Thyroid gland (tissue), 4 donors: ENCODE data around the gene CACNA1S. TPM values are rescaled to one million over a fixed set of nuclear protein-coding genes. Genes with fewer than 3 reads are reported as not detected.

Experiments
- DNase-seq, 2 donors: peaks; one replicate each; pipeline ENCODE4 v3.0.0-alpha.2; 2019
- H3K27ac ChIP-seq, 3 donors: fragments of 200-600 bp; sonication (generic); 1 replicate in 2 of 3; 2 replicates in 1 of 3; pipeline ENCODE4 v1.5.1; 2016 to 2019; ENCODE audit warnings: mild to moderate bottlenecking in 1 of 3, moderate library complexity in 1 of 3
- H3K27me3 ChIP-seq: fragments of 200-600 bp; sonication (generic); one replicate; pipeline ENCODE4 v1.5.1; 2019
- H3K36me3 ChIP-seq, 2 donors: fragments of 200-600 bp; sonication (generic); one replicate each; pipeline ENCODE4 v1.5.1; 2016 to 2019
- H3K4me1 ChIP-seq, 2 donors: fragments of 200-600 bp; sonication (generic); one replicate each; pipeline ENCODE4 v1.5.1; 2017 to 2019
- H3K4me3 ChIP-seq, 3 donors: fragments of 200-600 bp; sonication (generic); replicated peaks in 1 of 3; 1 replicate in 2 of 3; 2 replicates in 1 of 3; pipeline ENCODE4 v1.5.1; 2016; ENCODE audit warnings: mild to moderate bottlenecking in 1 of 3
- H3K9me3 ChIP-seq: fragments of 200-600 bp; sonication (generic); one replicate; pipeline ENCODE4 v1.5.1; 2017
- POLR2A ChIP-seq, 2 donors: fragments of 450-650 bp; IDR thresholded peaks; one replicate each; pipeline ENCODE4 v1.6.1; 2017; ENCODE audit warnings: antibody characterized with exemption in 2 of 2, mild to moderate bottlenecking in 2 of 2, moderate library complexity in 1 of 2
- WGBS, 2 donors: methylation state at CpG; one replicate each; pipeline ENCODE4 v1.1.5; 2017; 5-methylcytosine and 5-hydroxymethylcytosine counted together
- intact Hi-C: fragments of 100-400 bp; cut with DNase I; formaldehyde crosslinking; loops from one replicate; pipeline ENCODE4 v1.15.1; 2023
- total RNA-seq, 4 donors: library from RNA; depleted of rRNA; stranded (reverse); fragments of >200 nt; gene quantifications; one replicate each; pipeline ENCODE4 v1.2.3, GENCODE V29; 2016
- TF ChIP-seq, protein P1 (sequence below), 6 experiments: fragments of 200-600 bp in 3 of 6; fragments of 450-650 bp in 3 of 6; sonication (generic) in 3 of 6; IDR thresholded peaks; one replicate each; pipeline ENCODE4 v1.5.1; 2016 to 2019; ENCODE audit warnings: antibody characterized with exemption in 6 of 6, mild to moderate bottlenecking in 2 of 6, inconsistent platforms in 1 of 6, moderate library complexity in 1 of 6

The CACNA1S gene
- total RNA-seq, 4 donors from 2014 or later: not detected

DNA sequence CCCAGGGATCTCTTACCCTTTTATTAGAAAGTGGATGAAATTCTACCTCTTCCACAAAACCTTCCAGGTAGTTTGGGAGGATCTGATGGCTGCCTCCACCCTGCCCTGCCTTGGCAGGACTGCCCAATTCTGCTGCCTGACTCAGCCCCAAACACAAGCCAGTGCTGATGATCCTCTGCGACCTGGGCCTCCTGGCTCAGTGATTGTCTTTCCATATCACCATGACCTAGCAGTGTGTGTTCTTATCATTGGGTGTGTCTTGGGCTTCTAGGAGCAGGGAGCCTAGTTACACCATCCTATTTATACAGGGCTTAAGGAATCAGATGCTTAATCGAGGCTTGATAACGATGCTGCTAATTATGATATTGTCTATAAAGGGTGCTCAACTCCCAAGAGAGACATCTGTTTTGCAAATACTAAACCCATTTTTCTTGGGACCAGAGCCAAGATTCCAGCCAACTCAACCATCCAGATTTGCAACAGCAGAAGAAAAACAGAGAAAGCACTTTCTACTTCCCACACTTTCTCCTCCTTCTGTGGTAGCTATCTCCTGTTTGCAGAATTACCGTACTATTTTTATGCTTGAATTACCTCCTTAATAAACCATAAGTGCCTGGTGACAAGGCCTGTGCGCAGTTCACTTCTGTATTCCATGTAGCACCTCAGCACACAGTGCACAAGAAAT lies 52.2 kb downstream of the CACNA1S start:
- Histone ChIP-seq H3K4me1 (peaks cover 13 to 28% of the 10 kb centered on the region in 2 donors), H3K27ac (no peak overlapping the region), H3K9me3 (no peaks in the 10 kb centered on the region), H3K27me3 (no peaks in the 10 kb centered on the region), H3K4me3 (no peak overlapping the region), H3K36me3 (no peaks in the 10 kb centered on the region)
- WGBS, 2 donors: 65 to 69% methylated on average over 5 of the region's 5 CpGs
- DNase-seq: no peak
- intact Hi-C loops: no loop called here
- no peak for TF ChIP-seq POLR2A (IDR thresholded peaks at IDR 0.05)
- TF ChIP-seq, protein P1, sequence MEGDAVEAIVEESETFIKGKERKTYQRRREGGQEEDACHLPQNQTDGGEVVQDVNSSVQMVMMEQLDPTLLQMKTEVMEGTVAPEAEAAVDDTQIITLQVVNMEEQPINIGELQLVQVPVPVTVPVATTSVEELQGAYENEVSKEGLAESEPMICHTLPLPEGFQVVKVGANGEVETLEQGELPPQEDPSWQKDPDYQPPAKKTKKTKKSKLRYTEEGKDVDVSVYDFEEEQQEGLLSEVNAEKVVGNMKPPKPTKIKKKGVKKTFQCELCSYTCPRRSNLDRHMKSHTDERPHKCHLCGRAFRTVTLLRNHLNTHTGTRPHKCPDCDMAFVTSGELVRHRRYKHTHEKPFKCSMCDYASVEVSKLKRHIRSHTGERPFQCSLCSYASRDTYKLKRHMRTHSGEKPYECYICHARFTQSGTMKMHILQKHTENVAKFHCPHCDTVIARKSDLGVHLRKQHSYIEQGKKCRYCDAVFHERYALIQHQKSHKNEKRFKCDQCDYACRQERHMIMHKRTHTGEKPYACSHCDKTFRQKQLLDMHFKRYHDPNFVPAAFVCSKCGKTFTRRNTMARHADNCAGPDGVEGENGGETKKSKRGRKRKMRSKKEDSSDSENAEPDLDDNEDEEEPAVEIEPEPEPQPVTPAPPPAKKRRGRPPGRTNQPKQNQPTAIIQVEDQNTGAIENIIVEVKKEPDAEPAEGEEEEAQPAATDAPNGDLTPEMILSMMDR (IDR thresholded peaks at IDR 0.05): no peak

DNA sequence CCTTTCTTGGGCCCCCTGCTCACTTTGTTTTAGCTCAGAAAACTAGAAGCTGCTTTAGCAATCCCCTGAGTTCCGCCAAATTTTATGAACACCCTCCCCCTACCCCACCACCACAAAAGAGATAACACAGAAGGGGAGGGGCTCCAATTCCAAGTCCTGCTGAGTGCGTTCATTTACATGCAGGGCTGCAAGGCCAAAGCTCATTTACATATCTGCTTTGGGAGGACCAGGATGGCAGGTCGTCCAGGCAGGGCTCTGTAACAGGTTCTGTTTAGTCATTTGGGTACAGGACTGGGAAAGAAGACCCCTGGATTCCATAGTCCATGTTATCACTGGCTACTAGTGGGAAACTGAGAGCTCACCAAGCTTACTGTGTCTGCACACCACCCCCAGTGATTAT lies 52.8 kb downstream of the CACNA1S start:
- 97% methylated on average over 3 of the region's 3 CpGs for WGBS, 2 donors
- intact Hi-C loops: no loop called here
- DNase-seq: no peak
- Histone ChIP-seq H3K9me3 (no peaks in the 10 kb centered on the region), H3K4me1 (peaks cover 13 to 28% of the 10 kb centered on the region in 2 donors), H3K27me3 (no peaks in the 10 kb centered on the region), H3K36me3 (no peaks in the 10 kb centered on the region), H3K4me3 (no peak overlapping the region), H3K27ac (no peak overlapping the region)
- TF ChIP-seq POLR2A (IDR thresholded peaks at IDR 0.05): no peak
- TF ChIP-seq, protein P1 (IDR thresholded peaks at IDR 0.05): no peak

DNA sequence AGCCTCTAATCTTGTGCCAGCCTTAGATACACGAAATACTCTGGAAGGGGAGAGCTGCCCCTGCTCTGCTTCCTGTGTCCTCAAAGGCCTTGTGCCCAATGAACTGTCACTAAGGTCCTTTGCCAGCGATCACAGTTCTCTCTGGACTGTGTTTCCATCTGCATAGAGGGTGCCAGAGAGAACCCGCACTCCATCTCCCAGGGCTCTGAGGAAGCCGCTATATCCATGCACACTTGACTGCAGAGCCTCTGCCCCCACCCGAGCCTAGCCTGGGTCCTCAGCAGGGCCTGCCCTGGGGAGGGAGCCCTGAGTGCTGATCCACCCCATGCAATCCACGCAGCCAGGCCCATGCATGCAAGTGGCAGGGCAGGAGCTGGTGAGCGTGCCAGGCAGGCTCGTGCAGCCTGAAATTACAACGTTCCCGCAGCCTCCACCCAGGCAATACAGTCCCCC lies 58.1 kb downstream of the CACNA1S start:
- peak; percentile 30 to 35 for DNase-seq
- Histone ChIP-seq H3K4me1 (peaks cover 9 to 14% of the 10 kb centered on the region in 2 donors), H3K9me3 (no peaks in the 10 kb centered on the region), H3K27me3 (no peaks in the 10 kb centered on the region), H3K4me3 (no peak overlapping the region), H3K36me3 (no peaks in the 10 kb centered on the region), H3K27ac (no peak overlapping the region)
- TF ChIP-seq, protein P1 (IDR thresholded peaks at IDR 0.05): no peak
- no peak for TF ChIP-seq POLR2A (IDR thresholded peaks at IDR 0.05)
- intact Hi-C loops: no loop called here
- WGBS, 2 donors: 39 to 49% methylated on average over 9 to 10 of the region's 10 CpGs

DNA sequence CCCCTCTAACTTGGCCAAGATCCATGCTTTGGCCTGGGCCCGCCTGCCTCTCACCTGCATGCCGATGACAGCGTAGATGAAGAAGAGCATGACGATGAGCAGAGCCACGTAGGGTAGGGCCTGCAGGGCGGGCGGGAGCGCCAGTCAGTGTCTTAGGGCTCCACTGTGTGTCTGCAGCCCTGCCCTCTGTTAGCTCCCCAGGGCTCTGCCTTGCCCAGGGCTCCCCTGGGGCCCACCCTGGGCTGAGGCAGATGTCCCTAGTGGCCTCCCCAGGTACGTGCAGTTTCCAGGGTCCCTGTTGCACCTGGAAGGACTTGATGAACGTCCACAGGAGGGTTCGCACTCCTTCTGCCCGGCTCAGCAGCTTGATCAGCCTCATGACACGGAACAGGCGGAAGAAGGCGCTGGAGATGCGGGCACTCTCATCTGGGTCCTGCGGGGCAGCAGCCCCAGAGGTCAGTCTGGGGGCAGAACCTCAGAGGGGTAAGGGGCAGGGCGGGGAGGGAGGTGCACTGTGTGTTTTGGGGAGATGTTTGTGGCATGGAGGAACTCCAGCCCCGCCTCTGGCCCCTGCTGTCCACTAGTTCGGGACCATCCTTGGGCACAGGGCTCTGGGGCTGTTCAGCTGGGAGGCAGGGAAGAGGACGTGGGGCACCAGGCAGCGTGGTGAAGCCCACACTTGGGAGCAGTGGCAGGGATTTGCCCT lies 58.9 kb downstream of the CACNA1S start:
- TF ChIP-seq, protein P1 (IDR thresholded peaks at IDR 0.05): no peak
- TF ChIP-seq POLR2A (IDR thresholded peaks at IDR 0.05): no peak
- H3K36me3 ChIP-seq: no peaks in the 10 kb centered on the region
- no peaks in the 10 kb centered on the region for H3K27me3 ChIP-seq
- peaks cover 9 to 14% of the 10 kb centered on the region in 2 donors for H3K4me1 ChIP-seq
- 93 to 95% methylated on average over 17 to 19 of the region's 22 CpGs for WGBS, 2 donors
- intact Hi-C loops: no loop called here
- H3K4me3 ChIP-seq: no peak overlapping the region
- no peak overlapping the region for H3K27ac ChIP-seq
- no peaks in the 10 kb centered on the region for H3K9me3 ChIP-seq
- DNase-seq: no peak

DNA sequence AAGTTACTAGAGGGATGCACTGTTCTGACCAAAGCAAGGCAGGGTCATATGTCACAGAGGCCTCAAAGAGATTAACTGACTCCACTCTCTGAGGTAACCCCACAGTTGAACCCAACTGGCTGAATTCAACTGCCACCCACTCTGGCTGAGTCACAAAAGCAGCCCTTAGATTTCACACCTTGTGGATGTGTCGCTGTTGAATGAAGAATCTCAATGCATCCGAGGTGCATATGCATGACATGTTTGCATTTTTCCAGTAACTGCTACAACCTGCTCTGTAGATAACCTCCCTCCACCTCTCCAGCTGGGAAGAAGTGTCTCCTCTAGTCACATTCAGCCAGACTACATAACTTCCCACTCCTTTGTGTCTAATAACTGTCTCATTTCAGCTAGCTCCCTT lies 60.8 kb downstream of the CACNA1S start:
- Histone ChIP-seq H3K27ac (no peak overlapping the region), H3K9me3 (no peaks in the 10 kb centered on the region), H3K27me3 (no peaks in the 10 kb centered on the region), H3K36me3 (no peaks in the 10 kb centered on the region), H3K4me1 (peaks cover 9 to 10% of the 10 kb centered on the region in 2 donors), H3K4me3 (no peak overlapping the region)
- intact Hi-C loops: no loop called here
- TF ChIP-seq, protein P1 (IDR thresholded peaks at IDR 0.05): no peak
- TF ChIP-seq POLR2A (IDR thresholded peaks at IDR 0.05): no peak
- WGBS, 2 donors: 83% methylated on average over 2 of the region's 2 CpGs
- DNase-seq: no peak
